ENCODE results near the gene RNASE9.
"Not testable (repeated sequence)": the region's sequence is repeated elsewhere in the genome, so short reads cannot be mapped to it uniquely, and the experiment has no call there.

The RNASE9 gene

DNA sequence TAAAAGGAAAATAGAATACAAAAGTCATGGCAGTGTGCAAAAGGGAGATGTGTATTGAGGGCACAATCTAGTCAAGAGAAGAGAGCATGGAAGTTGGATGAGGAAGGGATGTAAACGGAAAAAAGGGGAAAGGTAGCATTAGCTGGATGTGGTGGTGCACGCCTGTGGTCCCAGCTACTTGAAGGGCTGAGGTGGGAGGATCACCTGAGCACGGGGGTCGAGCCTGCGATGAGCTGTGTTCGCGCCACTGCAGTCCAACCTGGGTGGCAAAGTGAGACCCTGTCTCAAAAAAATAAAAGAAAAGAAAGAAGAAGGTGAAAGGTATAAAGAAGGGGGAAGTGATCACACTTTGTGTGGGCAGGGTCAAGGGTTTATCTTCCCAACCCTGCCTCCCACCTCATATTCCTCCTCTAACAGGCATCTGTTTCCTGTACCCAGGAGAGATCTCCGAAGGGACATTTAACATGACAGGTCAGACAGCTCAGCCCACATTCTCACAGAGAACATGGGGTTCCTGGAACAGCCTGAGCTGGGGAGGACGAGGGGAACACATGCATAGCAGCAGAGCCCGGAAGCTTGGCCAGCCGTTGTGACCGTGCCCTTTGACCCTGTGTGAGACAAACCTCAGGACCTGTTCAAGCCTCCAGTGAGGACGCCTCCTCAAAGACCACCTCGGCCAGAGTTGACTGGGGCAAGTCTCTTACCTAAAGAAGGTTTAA lies 18.1 kb upstream of the RNASE9 start:
- no peak for DNase-seq (ENCODE audit: low read depth, low spot score)
- H3K27ac ChIP-seq, result no peak overlapping the region

DNA sequence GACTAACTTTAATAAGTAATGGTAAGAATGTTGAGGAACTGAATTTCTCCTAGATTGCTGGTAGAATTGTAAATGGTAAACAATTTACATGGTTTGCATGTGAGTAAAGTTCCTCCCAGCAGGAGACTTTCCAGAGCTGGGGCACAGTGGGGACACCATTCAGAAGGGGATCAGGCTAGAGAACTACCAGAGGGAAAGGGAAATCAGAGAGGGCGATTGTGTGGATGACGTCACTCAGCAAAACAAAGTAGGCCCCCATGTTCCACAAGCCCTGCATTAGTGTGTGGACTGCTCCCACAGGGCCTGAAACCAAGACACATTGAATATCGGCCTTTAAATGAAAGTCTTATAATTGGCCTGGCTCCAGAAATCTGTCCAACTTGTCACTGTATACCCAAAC lies 17.5 kb upstream of the RNASE9 start:
- DNase-seq (ENCODE audit: low read depth, low spot score), result no peak
- no peak overlapping the region for H3K27ac ChIP-seq

DNA sequence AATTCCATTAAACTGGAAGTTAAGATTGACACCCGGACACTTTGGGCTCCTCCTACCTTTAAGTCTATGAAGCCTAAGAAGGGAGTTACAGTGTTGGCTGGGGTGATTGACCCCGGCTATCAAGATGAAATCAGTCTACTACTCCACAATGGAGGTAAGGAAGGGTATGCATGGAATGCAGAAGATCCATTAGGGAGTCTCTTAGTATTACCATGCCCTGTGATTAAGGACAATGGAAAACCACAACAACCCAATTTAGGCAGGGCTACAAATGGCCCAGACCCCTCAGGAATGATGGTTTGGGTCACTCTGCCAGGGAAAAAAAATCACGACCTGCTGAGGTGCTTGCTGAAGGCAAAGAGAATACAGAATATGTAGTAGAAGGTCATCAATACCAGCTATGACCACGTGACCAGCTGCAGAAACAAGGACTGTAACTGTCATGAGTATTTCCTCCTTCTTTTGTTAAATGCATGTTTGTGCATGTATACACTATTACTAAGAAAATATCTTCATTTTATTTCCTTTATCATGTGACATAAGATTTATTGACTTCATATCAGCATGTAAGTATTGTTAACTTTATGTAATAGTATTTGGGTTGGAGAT lies 11.6 kb upstream of the RNASE9 start:
- not testable (repeated sequence) for H3K27ac ChIP-seq; DNase-seq (ENCODE audit: low read depth, low spot score)

DNA sequence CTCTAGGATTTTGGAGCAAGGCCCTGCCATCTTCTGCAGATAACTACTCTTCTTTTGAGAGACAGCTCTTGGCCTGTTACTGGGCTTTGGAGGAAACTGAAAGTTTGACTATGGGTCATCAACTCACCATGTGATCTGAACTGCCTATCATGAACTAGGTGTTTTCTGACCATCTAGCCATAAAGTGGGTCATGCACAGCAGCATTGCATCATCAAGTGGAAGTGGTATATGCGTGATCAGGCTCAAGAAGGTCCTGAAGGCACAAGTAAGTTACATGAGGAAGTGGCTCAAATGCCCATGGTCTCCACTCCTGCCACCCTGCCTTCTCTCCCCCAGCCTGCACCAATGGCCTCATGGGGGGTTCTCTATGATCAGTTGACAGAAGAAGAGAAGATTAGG lies 9.9 kb upstream of the RNASE9 start:
- not testable (repeated sequence) for DNase-seq (ENCODE audit: low read depth, low spot score); H3K27ac ChIP-seq

DNA sequence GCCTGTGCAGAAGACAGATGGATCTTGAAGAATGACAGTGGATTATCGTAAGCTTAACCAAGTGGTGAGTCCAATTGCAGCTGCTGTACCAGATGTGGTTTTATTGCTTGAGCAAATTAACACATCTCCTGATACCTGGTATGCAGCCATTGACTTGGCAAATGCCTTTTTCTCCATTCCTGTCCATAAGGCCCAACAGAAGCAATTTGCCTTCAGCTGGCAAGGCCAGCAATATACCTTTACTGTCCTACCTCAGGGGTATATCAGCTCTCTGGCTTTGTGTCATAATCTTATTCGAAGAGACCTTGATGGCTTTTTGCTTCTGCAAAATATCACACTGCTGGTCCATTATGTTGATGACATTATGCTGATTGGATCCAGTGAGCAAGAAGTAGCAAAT lies 9.0 kb upstream of the RNASE9 start:
- not testable (repeated sequence) for H3K27ac ChIP-seq; DNase-seq (ENCODE audit: low read depth, low spot score)

DNA sequence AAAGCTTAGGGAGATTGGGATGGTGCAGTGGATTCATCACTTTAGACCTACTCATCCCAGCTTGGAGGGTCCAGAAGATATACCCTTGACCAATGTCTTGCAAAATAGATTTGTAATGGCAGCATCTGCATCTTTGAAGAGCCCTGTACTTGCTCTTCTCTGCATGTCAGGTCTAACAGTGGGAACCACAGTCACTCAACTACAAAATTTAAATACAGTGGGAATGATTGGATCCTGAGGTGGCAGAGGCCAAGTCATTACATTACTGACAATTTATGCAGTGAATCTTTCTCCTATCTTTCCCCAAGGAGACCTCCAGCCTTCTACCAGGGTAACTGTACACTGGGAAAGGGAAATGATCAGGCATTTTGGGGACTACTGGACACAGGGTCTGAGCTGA lies 8.2 kb upstream of the RNASE9 start:
- no peak overlapping the region for H3K27ac ChIP-seq
- DNase-seq (ENCODE audit: low read depth, low spot score), result no peak

DNA sequence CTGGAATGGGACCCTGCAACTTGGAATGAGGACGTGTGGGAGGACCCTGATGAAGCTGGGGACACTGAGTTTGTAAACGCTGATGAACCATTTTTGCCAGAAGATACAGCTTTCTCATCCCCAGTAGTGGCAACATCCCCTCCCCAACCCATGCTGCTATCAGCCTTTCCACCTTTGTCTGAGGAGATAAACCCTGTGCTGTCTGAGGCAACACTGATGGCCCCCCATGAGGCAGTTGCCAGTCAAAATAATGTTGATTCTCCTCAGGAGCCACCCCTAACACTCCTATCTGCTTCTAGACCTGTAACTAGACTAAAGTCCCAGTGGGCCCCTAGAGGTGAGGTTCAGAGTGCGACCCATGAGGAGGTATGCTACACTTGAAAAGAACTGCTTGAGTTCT lies 7.5 kb upstream of the RNASE9 start:
- DNase-seq (ENCODE audit: low read depth, low spot score), result no peak
- no peak overlapping the region for H3K27ac ChIP-seq

DNA sequence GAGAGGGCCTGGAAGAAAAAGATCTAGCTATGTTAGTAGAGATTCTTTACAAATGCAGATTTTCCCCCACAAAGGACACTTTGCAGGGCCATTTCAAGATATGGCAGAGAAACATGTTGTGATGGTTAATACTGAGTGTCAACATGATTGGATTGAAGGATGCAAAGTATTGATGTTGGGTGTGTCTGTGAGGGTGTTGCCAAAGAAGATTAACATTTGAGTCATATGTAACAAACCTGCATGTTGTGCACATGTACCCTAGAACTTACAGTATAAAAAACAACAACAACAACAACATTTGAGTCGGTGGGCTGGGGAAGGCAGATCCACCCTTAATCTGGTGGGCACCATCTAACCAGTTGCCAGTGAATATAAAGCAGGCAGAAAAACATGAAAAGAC lies 6.4 kb upstream of the RNASE9 start:
- H3K27ac ChIP-seq; DNase-seq (ENCODE audit: low read depth, low spot score): not testable (repeated sequence)

DNA sequence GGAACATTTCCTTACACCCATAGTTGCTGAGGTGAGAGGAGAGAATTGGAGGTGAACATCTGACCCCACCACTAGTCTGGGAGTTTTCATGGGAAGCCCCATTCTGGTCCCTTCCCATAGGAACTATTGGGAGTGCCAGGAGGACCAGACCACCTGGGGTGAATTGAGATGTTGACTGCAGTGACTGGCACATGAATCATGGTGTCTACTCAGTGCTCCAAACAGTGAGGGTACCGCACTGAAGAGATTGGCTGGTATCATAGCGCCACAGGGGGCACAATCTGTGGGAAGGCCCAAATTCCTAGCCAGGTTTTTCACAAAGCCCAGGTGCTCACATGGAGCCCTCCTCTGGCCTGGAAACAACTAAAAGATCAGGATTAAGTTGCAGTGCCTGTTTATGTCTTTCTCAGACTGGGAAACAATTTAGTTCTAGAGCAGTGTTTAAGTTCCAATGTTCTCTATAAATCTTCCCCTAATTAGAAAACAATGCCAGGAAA lies 3.7 kb upstream of the RNASE9 start:
- no peak overlapping the region for H3K27ac ChIP-seq
- DNase-seq (ENCODE audit: low read depth, low spot score), result no peak

DNA sequence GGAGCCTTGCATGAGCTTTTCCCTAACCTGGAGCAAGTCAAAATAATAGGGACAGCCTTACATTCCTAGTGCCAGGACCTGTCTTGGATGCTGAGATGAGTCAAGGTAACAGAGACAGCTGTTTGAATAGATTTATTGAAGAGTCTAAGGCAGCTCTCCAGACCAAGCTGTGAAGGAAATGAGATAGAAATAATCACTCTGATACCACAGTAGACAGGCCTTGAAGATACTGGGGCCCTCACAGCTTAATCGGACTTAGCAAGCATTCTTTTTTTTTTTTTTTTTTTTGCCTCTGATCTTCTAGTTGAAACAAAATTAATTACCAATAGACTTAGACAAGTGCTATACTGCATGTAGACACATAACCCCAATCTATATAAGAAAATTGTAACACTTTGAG lies 3.1 kb upstream of the RNASE9 start:
- no peak overlapping the region for H3K27ac ChIP-seq
- DNase-seq (ENCODE audit: low read depth, low spot score), result no peak

DNA sequence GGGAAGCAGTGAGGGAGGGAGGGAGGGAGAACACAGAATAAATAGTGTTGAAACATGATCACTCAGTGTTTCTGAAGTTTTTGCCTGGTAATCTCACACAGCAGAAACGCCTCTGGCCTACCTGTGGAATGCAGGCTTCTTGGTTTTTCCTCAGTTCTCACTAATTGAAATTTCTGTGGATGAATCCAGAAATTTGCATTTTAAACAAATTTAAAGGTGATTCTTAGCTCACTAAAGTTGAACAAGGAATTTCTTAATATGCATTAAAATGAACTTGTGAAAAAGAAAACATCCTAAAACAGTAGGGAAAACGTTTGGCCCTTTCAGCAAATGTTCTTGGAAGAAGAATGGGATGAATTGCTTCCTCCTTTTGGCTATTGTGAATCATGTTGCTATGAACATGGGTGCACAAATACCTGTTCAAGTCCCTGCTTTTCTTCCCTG lies 1.4 kb downstream of the RNASE9 start:
- DNase-seq (ENCODE audit: low read depth, low spot score), result no peak
- no peak overlapping the region for H3K27ac ChIP-seq

DNA sequence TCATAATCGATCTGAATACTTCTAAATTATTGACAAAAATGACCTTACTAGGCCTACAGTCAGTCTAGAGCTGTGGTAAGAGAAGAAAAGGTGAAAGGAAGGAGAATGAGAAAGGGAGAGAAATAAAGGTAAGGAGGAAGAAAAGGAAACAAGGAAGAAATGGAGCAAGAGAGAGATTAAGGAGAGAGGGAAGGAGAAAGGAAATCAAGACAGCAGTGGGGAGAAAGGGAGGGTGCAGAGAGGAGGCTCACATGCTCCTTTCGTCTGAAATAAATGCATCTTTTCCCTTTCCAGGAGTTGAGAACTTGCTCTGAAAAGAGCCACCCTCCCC lies 3.7 kb downstream of the RNASE9 start:
- DNase-seq (ENCODE audit: low read depth, low spot score), result no peak
- H3K27ac ChIP-seq, result no peak overlapping the region

DNA sequence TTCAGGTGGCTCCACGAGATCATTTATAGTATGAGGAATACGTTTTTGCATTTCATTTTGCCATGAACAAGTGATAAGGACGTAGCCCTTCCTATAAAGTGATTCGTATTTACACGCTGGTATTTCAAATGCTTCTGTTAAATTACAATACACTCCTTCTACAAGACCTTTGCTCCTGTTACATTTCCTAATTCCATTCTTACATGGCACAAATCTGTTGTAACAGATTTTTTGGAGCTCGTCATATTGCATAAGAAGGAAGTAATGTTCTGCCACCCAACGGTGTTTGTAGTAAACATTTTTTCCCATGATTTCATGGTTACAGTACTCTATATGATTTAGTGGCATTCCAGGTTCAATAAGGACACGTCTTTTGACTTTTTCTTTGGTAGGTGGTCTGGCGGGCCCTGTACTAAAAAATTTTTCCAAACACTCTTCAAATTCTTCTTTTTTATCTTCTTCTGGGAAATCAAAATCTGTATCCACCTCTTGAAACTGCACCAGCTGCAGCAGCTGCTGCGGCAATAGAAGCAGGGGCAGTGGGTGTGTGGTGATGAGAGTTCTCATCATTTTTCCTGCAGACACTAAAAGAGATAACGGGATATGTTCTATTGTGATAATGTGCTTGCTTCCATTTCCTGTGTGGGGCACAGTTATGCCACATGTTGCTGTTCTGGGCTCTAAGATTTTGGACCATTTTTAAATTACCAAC lies 4.2 kb downstream of the RNASE9 start:
- H3K27ac ChIP-seq, result no peak overlapping the region
- DNase-seq (ENCODE audit: low read depth, low spot score), result no peak

DNA sequence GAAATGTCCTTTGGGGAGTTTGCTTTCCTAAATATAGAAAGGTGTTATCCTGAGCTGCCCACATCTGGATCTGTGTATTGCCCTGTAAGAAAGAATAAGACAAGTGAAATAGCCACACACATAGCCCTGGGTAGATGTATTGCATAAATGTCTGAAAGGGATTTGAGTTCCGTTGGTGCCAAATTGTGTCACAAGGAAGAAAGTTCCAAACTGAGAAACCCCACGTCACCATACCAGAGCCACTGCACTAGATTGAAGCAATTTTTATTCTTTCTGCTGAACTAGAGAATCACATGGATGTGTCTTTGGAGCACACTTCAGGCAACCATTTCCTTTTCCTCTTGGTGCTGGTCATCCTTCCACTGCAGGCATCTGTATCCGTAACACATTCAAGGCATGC lies 5.0 kb downstream of the RNASE9 start:
- no peak for DNase-seq (ENCODE audit: low read depth, low spot score)
- no peak overlapping the region for H3K27ac ChIP-seq

DNA sequence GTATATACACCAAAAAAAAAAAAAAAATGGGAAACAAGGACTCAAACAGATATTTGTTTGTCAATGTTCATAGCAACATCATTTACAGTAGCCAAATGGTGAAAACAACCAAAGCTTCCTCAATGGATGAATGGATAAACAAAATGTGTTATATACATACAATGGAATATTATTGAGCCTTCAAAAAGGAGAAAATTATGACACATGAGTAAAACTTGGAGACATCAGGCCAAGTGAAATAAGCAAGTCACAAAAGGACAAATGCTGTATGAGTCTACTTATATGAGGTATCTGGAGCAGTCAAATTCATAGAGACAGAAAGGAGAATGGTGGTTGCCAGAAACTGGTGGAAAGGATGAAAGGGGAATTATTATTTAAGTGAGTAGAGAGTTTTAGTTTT lies 7.8 kb downstream of the RNASE9 start:
- no peak overlapping the region for H3K27ac ChIP-seq
- DNase-seq (ENCODE audit: low read depth, low spot score), result no peak

DNA sequence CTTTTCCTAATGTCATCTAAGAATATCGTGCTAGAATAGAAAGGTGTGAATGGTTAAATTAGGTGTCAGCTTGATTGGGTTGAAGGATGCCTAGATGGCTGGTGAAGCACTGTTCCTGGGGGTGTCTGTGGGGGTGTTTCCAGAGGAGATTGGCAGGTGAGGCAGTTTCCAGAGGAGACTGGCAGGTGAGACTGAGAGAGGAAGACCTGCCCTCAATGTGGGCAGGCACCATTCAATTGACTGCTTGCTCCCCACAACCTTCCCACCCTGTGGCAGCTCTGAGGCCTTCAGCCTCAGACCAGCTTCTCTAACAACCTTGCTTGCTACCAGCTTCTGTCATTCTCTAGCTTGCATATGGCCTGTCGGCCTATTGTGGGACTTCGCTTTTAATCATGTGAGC lies 9.2 kb downstream of the RNASE9 start:
- H3K27ac ChIP-seq, result no peak overlapping the region
- DNase-seq (ENCODE audit: low read depth, low spot score), result no peak

DNA sequence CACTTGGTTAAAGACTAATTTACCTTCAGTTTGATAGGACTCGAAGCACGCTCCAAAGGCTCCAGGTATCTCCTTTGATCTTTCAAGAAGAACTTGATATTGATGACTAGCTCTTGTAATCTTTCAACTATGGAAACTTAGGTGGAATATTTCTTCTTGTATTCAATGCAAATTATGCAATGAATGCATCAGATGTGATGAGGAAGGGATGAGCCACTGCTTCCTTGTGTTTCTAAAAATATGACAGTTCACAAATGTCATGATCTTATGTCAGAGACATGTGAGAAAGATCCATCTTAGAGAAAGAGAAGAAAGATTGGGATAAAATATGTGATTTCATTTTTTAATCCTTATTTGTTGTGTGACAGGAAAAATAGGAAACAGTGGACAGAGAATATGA lies 9.9 kb downstream of the RNASE9 start:
- DNase-seq (ENCODE audit: low read depth, low spot score), result no peak
- H3K27ac ChIP-seq, result no peak overlapping the region

DNA sequence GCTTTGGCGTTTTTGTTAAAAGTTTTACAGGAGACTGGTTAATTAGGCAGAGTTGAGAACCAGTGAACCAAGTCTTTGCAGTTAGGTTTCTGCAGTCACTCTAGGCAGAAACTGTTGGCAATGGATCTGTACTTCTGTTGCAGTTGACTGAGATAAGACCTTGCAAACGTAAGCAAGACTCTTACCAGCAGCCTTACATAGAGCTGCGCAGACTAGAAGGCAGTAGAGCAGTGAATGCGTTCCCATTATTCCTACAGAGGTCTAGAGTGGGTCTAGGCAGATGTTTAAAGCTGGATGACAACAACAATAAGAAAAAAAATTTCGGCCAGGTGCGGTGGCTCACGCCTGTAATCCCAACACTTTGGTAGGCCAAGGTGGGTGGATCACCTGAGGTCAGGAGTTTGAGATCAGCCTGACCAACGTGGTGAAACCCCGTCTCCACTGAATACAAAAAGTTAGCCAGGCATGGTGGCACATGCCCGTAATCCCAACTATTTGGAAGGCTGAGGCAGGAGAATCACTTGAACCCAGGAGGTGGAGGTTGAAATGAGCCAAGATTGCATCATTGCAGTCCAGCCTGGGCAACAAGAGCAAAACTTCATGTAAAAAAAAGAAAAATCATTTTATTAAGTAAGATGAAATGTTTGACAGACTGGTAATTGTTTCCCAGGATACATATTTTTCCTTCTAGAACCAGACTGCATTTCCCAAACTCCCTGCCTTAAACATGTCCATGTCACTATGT lies 12.3 kb downstream of the RNASE9 start:
- H3K27ac ChIP-seq, result no peak overlapping the region
- DNase-seq (ENCODE audit: low read depth, low spot score), result no peak

DNA sequence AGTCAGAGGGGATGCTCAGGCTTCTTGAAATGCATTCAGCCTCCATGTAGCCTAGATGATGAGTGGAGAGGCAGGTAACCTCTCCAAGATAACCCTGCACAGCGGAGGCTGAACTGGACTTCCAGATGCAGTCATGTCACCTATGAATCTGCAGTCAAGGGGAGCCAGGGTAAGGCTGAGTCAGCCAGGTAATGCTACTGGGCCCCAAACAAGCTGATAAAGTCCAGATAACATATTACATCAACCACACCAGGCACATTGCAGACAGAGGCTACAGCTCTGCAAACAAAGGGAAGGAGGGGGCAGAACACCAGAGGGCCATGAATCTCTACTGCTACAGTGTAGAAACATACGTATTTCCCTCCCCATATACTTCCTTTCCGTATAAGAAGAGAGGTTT lies 14.0 kb downstream of the RNASE9 start:
- no peak for DNase-seq (ENCODE audit: low read depth, low spot score)
- no peak overlapping the region for H3K27ac ChIP-seq

DNA sequence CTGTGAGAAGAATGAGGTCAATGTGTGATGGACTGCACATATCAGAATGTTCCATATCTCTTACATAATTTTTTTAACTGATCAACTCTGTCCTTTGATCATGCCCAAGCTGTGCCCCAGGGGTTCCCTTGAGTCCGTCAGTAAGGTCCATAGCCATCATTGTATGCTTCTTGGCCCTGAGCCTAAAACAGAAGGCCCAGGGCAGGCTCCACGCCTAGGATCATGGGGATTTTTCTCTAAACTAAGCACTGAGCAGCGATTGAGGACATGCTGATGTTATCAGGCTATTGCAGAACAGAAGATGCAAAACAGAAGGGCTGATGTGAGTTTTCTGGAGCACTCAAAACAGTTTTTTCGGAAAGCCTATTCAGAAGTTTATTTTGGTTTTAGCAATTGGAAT lies 20.9 kb downstream of the RNASE9 start:
- no peak for DNase-seq (ENCODE audit: low read depth, low spot score)
- no peak overlapping the region for H3K27ac ChIP-seq

All from epithelial cell of prostate (primary cell).